Gastrocnemius medialis (tissue), 4 donors: ENCODE measurements around the gene ZNF511. TPM values are rescaled to one million over a fixed set of nuclear protein-coding genes. Genes with fewer than 3 reads are reported as not detected.

Experiments used
- ATAC-seq, 2 donors: fragments of 150-250 bp; one replicate each; pipeline ENCODE4 v1.9.1; 2016
- DNase-seq, 2 donors: peaks; one replicate each; pipeline ENCODE4 v3.0.0-alpha.2; 2019
- H3K27ac ChIP-seq, 4 donors: fragments of 200-600 bp; sonication (generic); 1 replicate in 1 of 4; 2 replicates in 3 of 4; pipeline ENCODE4 v1.5.1; 2016 to 2018; ENCODE audit warnings: mild to moderate bottlenecking in 2 of 4, moderate library complexity in 1 of 4
- H3K27me3 ChIP-seq, 3 donors: fragments of 200-600 bp; sonication (generic) in 2 of 3; 1 replicate in 1 of 3; 2 replicates in 2 of 3; pipeline versions ENCODE4 v1.5.1 to v1.6.0; 2016 to 2019; ENCODE audit warnings: mild to moderate bottlenecking in 1 of 3, moderate library complexity in 1 of 3
- H3K36me3 ChIP-seq, 2 donors: fragments of 200-600 bp; sonication (generic) in 1 of 2; one replicate each; pipeline ENCODE4 v1.5.1; 2017 to 2018
- H3K4me1 ChIP-seq, 2 donors: fragments of 200-600 bp; sonication (generic) in 1 of 2; one replicate each; pipeline ENCODE4 v1.5.1; 2016 to 2017; ENCODE audit warnings: mild to moderate bottlenecking in 2 of 2
- H3K4me3 ChIP-seq, 4 donors: fragments of 200-600 bp; sonication (generic) in 3 of 4; 1 replicate in 1 of 4; 2 replicates in 3 of 4; pipeline ENCODE4 v1.5.1; 2016 to 2019; ENCODE audit warnings: mild to moderate bottlenecking in 2 of 4
- H3K9me3 ChIP-seq, 3 donors: fragments of 200-600 bp; sonication (generic) in 2 of 3; 1 replicate in 1 of 3; 2 replicates in 2 of 3; pipeline ENCODE4 v1.5.1; 2016 to 2019
- POLR2A ChIP-seq, 2 donors: fragments of 450-650 bp; IDR thresholded peaks; one replicate each; pipeline ENCODE4 v1.6.1; 2017; ENCODE audit warnings: antibody characterized with exemption in 2 of 2, mild to moderate bottlenecking in 2 of 2, moderate library complexity in 2 of 2
- in situ Hi-C, 4 donors: fragments of 200-750 bp; cut with MboI; loops; one replicate each; pipeline versions ENCODE4 v1.15.0 to v1.8.0; 2017; ENCODE audit warnings: low sequenced_read_pairs in 4 of 4
- intact Hi-C: fragments of 100-400 bp; cut with DNase I; formaldehyde crosslinking; loops from one replicate; pipeline ENCODE4 v1.15.1; 2023; ENCODE audit warnings: low total_unique reads
- total RNA-seq, 4 donors: library from RNA; depleted of rRNA; stranded (reverse); fragments of >200 nt; gene quantifications; one replicate each; pipeline versions ENCODE4 v1.1.0 to v1.2.3, GENCODE V29; 2016
- TF ChIP-seq, protein P1 (sequence below), 5 experiments: fragments of 450-650 bp in 3 of 5; fragments of 200-600 bp in 2 of 5; sonication (generic) in 2 of 5; IDR thresholded peaks in 4 of 5; conservative IDR thresholded peaks in 1 of 5; 1 replicate in 4 of 5; 2 replicates in 1 of 5; pipeline ENCODE4 v1.5.1; 2016 to 2019; ENCODE audit warnings: antibody characterized with exemption in 5 of 5, mild to moderate bottlenecking in 3 of 5, moderate library complexity in 3 of 5

Gene ZNF511
- total RNA-seq, 4 donors from 2014 or later, result 25.0 to 49.5 (median 41.9) TPM

- Histone ChIP-seq H3K9me3 (no peaks in the 10 kb centered on the region), H3K27ac (no peak overlapping the region), H3K27me3 (peaks cover 67 to 85% (median 68%) of the 10 kb centered on the region in 3 donors), H3K36me3 (no peaks in the 10 kb centered on the region), H3K4me1 (peaks cover 5 to 15% of the 10 kb centered on the region in 2 donors), H3K4me3 (peak overlapping the region in 2 of 4 donors; percentile 36 to 48)
- DNase-seq (no peak), ATAC-seq (no peak)
- in situ Hi-C loops (no loop called here), intact Hi-C loops (no loop called here)
- TF ChIP-seq, protein P1, sequence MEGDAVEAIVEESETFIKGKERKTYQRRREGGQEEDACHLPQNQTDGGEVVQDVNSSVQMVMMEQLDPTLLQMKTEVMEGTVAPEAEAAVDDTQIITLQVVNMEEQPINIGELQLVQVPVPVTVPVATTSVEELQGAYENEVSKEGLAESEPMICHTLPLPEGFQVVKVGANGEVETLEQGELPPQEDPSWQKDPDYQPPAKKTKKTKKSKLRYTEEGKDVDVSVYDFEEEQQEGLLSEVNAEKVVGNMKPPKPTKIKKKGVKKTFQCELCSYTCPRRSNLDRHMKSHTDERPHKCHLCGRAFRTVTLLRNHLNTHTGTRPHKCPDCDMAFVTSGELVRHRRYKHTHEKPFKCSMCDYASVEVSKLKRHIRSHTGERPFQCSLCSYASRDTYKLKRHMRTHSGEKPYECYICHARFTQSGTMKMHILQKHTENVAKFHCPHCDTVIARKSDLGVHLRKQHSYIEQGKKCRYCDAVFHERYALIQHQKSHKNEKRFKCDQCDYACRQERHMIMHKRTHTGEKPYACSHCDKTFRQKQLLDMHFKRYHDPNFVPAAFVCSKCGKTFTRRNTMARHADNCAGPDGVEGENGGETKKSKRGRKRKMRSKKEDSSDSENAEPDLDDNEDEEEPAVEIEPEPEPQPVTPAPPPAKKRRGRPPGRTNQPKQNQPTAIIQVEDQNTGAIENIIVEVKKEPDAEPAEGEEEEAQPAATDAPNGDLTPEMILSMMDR (IDR thresholded peaks at IDR 0.05 in 4 of 5, conservative IDR thresholded peaks at IDR 0.05 in 1 of 5), result no peak
- no peak for TF ChIP-seq POLR2A (IDR thresholded peaks at IDR 0.05)
Observed at GRCh38 chr10:133336118-133336576, 27.4 kb downstream of the ZNF511 start.

- DNase-seq (no peak), ATAC-seq (no peak)
- no peak for TF ChIP-seq POLR2A (IDR thresholded peaks at IDR 0.05)
- TF ChIP-seq, protein P1 (IDR thresholded peaks at IDR 0.05 in 4 of 5, conservative IDR thresholded peaks at IDR 0.05 in 1 of 5), result no peak
- Histone ChIP-seq H3K27me3 (peaks cover 69 to 86% (median 70%) of the 10 kb centered on the region in 3 donors), H3K9me3 (no peaks in the 10 kb centered on the region), H3K36me3 (no peaks in the 10 kb centered on the region), H3K27ac (no peak within 1 kb of the TSS), H3K4me1 (peaks cover 5 to 15% of the 10 kb centered on the region in 2 donors), H3K4me3 (peak within 1 kb of the TSS in 3 of 4 donors; percentile 27 to 48 (median 36))
- intact Hi-C loops (no loop called here), in situ Hi-C loops (no loop called here)
Observed at GRCh38 chr10:133336577-133337369, 28.1 kb downstream of the ZNF511 start, which contains the start of gene CALY. TSS of gene CALY (minus strand) at chr10:133336896. CDS start at chr10:133328989, 7,907 bp downstream.

- Histone ChIP-seq H3K27me3 (peaks cover 67 to 86% (median 72%) of the 10 kb centered on the region in 3 donors), H3K9me3 (no peaks in the 10 kb centered on the region), H3K27ac (no peak overlapping the region), H3K4me3 (no peak overlapping the region), H3K4me1 (peaks cover 5 to 15% of the 10 kb centered on the region in 2 donors), H3K36me3 (no peaks in the 10 kb centered on the region)
- in situ Hi-C loops, result no loop called here
- intact Hi-C loops, result no loop called here
- no peak for ATAC-seq
- TF ChIP-seq, protein P1 (IDR thresholded peaks at IDR 0.05 in 4 of 5, conservative IDR thresholded peaks at IDR 0.05 in 1 of 5), result no peak
- TF ChIP-seq POLR2A (IDR thresholded peaks at IDR 0.05), result no peak
- DNase-seq, result no peak
Observed at GRCh38 chr10:133337370-133337725, 28.6 kb downstream of the ZNF511 start.

DNA sequence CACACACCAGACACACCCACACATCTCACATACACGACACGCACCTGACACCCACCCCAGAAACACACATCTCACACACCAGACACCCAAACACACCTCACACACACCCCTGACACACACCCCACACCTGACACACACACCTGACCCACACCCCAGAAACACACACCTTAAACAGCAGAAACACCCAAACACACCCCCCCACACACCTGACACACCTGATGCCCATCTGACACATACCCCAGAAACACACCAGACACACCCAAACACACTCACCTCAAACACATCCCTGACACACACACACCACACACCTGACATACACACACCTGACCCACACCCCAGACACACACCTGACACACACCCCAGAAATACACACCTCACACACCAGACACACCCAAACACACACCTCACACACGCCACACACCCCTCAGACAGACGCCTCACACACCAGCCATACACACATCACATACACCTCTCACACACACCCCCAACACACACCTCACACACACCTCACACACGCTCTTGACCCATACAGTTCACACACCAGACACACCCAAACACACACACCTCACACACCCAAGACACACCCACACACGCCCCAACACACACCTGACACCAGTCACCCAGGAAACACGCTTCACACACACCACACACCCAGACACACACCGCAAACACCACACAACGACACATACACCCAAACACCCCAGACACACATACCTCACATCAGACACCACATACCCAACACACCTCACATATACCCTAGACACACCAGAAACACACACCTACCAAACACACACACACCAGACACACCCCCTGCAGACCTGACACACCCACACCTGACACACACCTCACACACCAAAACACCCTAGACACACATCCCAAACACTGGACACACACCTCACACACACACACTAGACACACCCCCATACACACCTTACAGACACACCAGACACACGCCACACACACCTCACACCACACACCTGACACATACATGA, 29.7 kb downstream of the ZNF511 start:
- H3K27me3 ChIP-seq, result peaks cover 73 to 87% (median 76%) of the 10 kb centered on the region in 3 donors
- no peak for TF ChIP-seq POLR2A (IDR thresholded peaks at IDR 0.05)
- TF ChIP-seq, protein P1 (IDR thresholded peaks at IDR 0.05 in 4 of 5, conservative IDR thresholded peaks at IDR 0.05 in 1 of 5), result no peak
- no peak overlapping the region for H3K27ac ChIP-seq
- no peak for DNase-seq
- peaks cover 5 to 15% of the 10 kb centered on the region in 2 donors for H3K4me1 ChIP-seq
- no peaks in the 10 kb centered on the region for H3K36me3 ChIP-seq
- no peak overlapping the region for H3K4me3 ChIP-seq
- intact Hi-C loops, result no loop called here
- no peaks in the 10 kb centered on the region for H3K9me3 ChIP-seq
- in situ Hi-C loops, result no loop called here
- ATAC-seq, result no peak
